Psoas muscle (tissue), 8 donors: Measurements from ENCODE around the gene KCNK4. TPM values are rescaled to one million over a fixed set of nuclear protein-coding genes. Genes with fewer than 3 reads are reported as not detected.

Experiments used
- ATAC-seq, 4 donors: fragments of 200-7000 bp; cut with Tn5 transposase; one replicate each; pipeline ENCODE4 v1.9.1; 2020; ENCODE audit warnings: moderate library complexity in 3 of 4, mild to moderate bottlenecking in 2 of 4
- DNase-seq, 2 donors: peaks; one replicate each; pipeline ENCODE4 v3.0.0-alpha.2; 2020
- H3K27ac ChIP-seq: fragments of 200-600 bp; one replicate; pipeline ENCODE4 v1.8.0; 2022
- H3K27me3 ChIP-seq, 3 donors: fragments of 200-600 bp in 1 of 3; one replicate each; pipeline versions ENCODE4 v1.6.1 to v1.8.0; 2013 to 2022; ENCODE audit warnings: low read length in 2 of 3, mild to moderate bottlenecking in 2 of 3, moderate library complexity in 1 of 3; ENCODE audit not compliant: insufficient read depth in 3 of 3
- H3K36me3 ChIP-seq, 2 donors: fragments of 200-600 bp in 1 of 2; one replicate each; pipeline versions ENCODE4 v1.6.1 to v1.8.0; 2013 to 2022; ENCODE audit warnings: low read depth in 1 of 2, mild to moderate bottlenecking in 1 of 2, moderate library complexity in 1 of 2; ENCODE audit not compliant: insufficient read depth in 1 of 2
- H3K4me1 ChIP-seq: fragments of 200-600 bp; one replicate; pipeline ENCODE4 v1.8.0; 2022
- H3K4me3 ChIP-seq: fragments of 200-600 bp; one replicate; pipeline ENCODE4 v1.8.0; 2022; ENCODE audit warnings: mild to moderate bottlenecking
- H3K9me3 ChIP-seq: fragments of 200-600 bp; one replicate; pipeline ENCODE4 v1.8.0; 2022
- CTCF ChIP-seq: fragments of 200-600 bp; IDR thresholded peaks from one replicate; pipeline ENCODE4 v1.8.0; 2022; ENCODE audit warnings: antibody characterized with exemption
- WGBS, 3 donors: extraction: QIAGEN DNeasy Blood & Tissue Kit; methylation state at CpG; one replicate each; pipeline versions ENCODE4 v1.1.6 to v1.1.7; 2013; 5-methylcytosine and 5-hydroxymethylcytosine counted together
- intact Hi-C, 2 donors: fragments of 100-400 bp; cut with DNase I; formaldehyde crosslinking; loops; one replicate each; pipeline versions ENCODE4 v1.11.0 to v1.14.2; 2022
- polyA plus RNA-seq, 3 donors: library from polyadenylated mRNA; stranded (reverse); fragments of 200-250 nt; gene quantifications; one replicate each; pipeline ENCODE4 v1.2.3, GENCODE V29; 2013
- total RNA-seq, 4 donors: library from RNA; stranded (reverse); fragmentation: NEBNext Ultra II Directional in 2 of 4; extraction: Animal tissue kit (Norgen Biotek cat#: 25700) in 2 of 4; gene quantifications; one replicate each; pipeline versions ENCODE4 v1.2.1 to v1.2.4, GENCODE V29; 2021 to 2023
- donor health status: healthy with polysubstance abuse.
- donor health status: DM: no; HTN: no; CAD: no; lungs with moderate emphysema.
- donor health status: Bipolar disorder and iron deficiency.
- donor health status: healthy.
- donor health status: DM: yes; HTN: yes; CAD: no.
- donor health status: DM: no; HTN: no; CAD: no.
- donor health status: DM: no; HTN: no; CAD: no.
- donor health status: DM: yes; HTN: yes; CAD: no.

The KCNK4 gene
- total and polyA plus RNA-seq, 7 donors: not detected

GRCh38 chr11:64303109-64304031 lies 12.3 kb downstream of the KCNK4 start:
- peaks cover 35% of the 10 kb centered on the region for H3K4me1 ChIP-seq
- peaks cover 0 to 34% (median 6%) of the 10 kb centered on the region in 3 donors for H3K27me3 ChIP-seq
- no peak for TF ChIP-seq CTCF
- peaks cover 5 to 8% of the 10 kb centered on the region in 2 donors for H3K36me3 ChIP-seq
- H3K4me3 ChIP-seq: peak overlapping the region; percentile 87
- H3K9me3 ChIP-seq: no peaks in the 10 kb centered on the region
- DNase-seq: no peak
- peak overlapping the region; percentile 90 for H3K27ac ChIP-seq
- no peak for ATAC-seq
- 75 to 82% (median 78%) methylated on average over 13 of the region's 13 CpGs for WGBS, 3 donors
- intact Hi-C loops: loop anchor here (5.0 kb wide), 2 partner anchors 51 to 96 kb away; partner anchors contain the start of genes FERMT3 (in 1 of the 2) and PLCB3 (in 1 of the 2)

GRCh38 chr11:64304032-64304315 lies 12.9 kb downstream of the KCNK4 start:
- no peaks in the 10 kb centered on the region for H3K9me3 ChIP-seq
- no peak for TF ChIP-seq CTCF
- no peak for DNase-seq
- H3K4me1 ChIP-seq: peaks cover 35% of the 10 kb centered on the region
- WGBS, 3 donors: 52 to 59% (median 57%) methylated on average over 5 of the region's 5 CpGs
- intact Hi-C loops: loop anchor here (5.0 kb wide), 2 partner anchors 52 to 97 kb away; partner anchors contain the start of genes FERMT3 (in 1 of the 2) and PLCB3 (in 1 of the 2)
- peaks cover 0 to 28% (median 4%) of the 10 kb centered on the region in 3 donors for H3K27me3 ChIP-seq
- ATAC-seq: no peak
- H3K36me3 ChIP-seq: peaks cover 5 to 8% of the 10 kb centered on the region in 2 donors
- H3K4me3 ChIP-seq: peak overlapping the region; percentile 87
- H3K27ac ChIP-seq: peak overlapping the region; percentile 90

GRCh38 chr11:64304316-64305072 lies 13.4 kb downstream of the KCNK4 start:
- intact Hi-C loops: loop anchor here (5.0 kb wide), 2 partner anchors 52 to 97 kb away; partner anchors contain the start of genes FERMT3 (in 1 of the 2) and PLCB3 (in 1 of the 2)
- peak; percentile 83 for TF ChIP-seq CTCF
- Histone ChIP-seq H3K36me3 (peaks cover 5 to 8% of the 10 kb centered on the region in 2 donors), H3K4me1 (peaks cover 32% of the 10 kb centered on the region), H3K27me3 (peaks cover 0 to 23% (median 4%) of the 10 kb centered on the region in 3 donors), H3K9me3 (no peaks in the 10 kb centered on the region), H3K27ac (peak overlapping the region; percentile 90), H3K4me3 (peak overlapping the region; percentile 87)
- DNase-seq: peak; percentile 94 to 96
- WGBS, 3 donors: 0 to 1% (median 1%) methylated on average over 46 of the region's 46 CpGs
- ATAC-seq: peak; percentile 56 to 73 (median 64)

GRCh38 chr11:64305075-64305690 lies 14.1 kb downstream of the KCNK4 start, which contains the start of gene ESRRA:
TSS of gene ESRRA (plus strand) at chr11:64305524. CDS start at chr11:64307180, 1,656 bp downstream.
- Histone ChIP-seq H3K4me1 (peaks cover 25% of the 10 kb centered on the region), H3K9me3 (no peaks in the 10 kb centered on the region), H3K4me3 (peak within 1 kb of the TSS; percentile 87), H3K36me3 (peaks cover 5 to 8% of the 10 kb centered on the region in 2 donors), H3K27ac (peak within 1 kb of the TSS; percentile 90), H3K27me3 (peaks cover 0 to 16% (median 4%) of the 10 kb centered on the region in 3 donors)
- TF ChIP-seq CTCF: no peak
- peak; percentile 90 for ATAC-seq
- 0% methylated on average over 56 to 81 of the region's 81 CpGs for WGBS, 3 donors
- DNase-seq: peak; percentile 100
- intact Hi-C loops: no loop called here
